ENCODE measurements around the gene ADM5. TPM values are rescaled to one million over a fixed set of nuclear protein-coding genes. Genes with fewer than 3 reads are reported as not detected.
A peak's percentile ranks its signal among the peaks of the same experiment; 100 is the strongest.
"Not testable (repeated sequence)": the region's sequence is repeated elsewhere in the genome, so short reads cannot be mapped to it uniquely, and the experiment has no call there.

Gene ADM5
- total RNA-seq, 1 donor from 2014 or later, result 0.49 TPM

DNA sequence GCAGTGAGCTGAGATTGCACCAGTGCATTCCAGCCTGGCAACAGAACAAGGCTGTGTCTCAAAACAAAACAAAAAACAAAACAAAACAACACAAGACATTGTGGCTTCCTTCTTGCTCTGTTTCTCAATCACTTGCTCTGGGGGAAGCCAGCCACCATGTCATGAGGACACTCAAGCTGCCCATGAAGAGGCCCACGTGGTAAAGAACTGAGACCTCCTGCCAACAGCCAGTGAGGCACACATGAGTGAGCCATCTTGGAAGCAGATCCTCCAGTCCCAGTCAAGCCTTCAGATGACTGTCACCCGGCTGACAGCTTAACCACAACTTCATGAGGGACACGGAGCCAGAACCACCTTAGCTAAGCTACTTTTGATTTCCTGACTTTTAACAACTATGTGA is 26.8 kb downstream of the ADM5 start:
- Histone ChIP-seq H3K27me3 (ENCODE audit: low read depth) (no peaks in the 10 kb centered on the region), H3K4me1 (peaks cover 11% of the 10 kb centered on the region), H3K9me3 (replicated peaks) (no peaks in the 10 kb centered on the region), H3K27ac (replicated peaks) (no peak overlapping the region), H3K4me3 (no peak overlapping the region), H3K36me3 (no peaks in the 10 kb centered on the region)
- TF ChIP-seq, protein P1, sequence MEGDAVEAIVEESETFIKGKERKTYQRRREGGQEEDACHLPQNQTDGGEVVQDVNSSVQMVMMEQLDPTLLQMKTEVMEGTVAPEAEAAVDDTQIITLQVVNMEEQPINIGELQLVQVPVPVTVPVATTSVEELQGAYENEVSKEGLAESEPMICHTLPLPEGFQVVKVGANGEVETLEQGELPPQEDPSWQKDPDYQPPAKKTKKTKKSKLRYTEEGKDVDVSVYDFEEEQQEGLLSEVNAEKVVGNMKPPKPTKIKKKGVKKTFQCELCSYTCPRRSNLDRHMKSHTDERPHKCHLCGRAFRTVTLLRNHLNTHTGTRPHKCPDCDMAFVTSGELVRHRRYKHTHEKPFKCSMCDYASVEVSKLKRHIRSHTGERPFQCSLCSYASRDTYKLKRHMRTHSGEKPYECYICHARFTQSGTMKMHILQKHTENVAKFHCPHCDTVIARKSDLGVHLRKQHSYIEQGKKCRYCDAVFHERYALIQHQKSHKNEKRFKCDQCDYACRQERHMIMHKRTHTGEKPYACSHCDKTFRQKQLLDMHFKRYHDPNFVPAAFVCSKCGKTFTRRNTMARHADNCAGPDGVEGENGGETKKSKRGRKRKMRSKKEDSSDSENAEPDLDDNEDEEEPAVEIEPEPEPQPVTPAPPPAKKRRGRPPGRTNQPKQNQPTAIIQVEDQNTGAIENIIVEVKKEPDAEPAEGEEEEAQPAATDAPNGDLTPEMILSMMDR (IDR thresholded peaks at IDR 0.05; ENCODE audit: borderline replicate concordance), result no peak
- DNase-seq, result no peak
- intact Hi-C loops (cut with micrococcal nuclease), result no loop called here

DNA sequence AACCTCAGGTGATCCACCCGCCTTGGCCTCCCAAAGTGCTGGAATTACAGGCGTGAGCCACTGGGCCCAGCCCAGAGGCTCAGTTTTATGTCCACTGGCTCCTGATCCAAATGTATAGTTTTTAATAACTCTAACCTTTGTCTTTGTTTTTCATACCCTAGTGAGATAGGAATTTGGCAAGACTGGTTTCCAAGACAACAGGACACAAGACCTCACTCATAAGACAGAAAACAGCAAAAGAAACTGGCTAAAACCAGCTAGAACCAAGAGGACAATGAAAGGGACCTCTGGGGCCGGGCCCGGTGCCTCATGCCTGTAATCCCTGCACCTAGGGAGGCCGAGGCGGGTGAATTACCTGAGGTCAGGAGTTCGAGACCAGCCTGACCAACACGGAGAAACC is 29.1 kb downstream of the ADM5 start:
- no peak overlapping the region for H3K4me3 ChIP-seq
- no peaks in the 10 kb centered on the region for H3K36me3 ChIP-seq
- no peak for DNase-seq
- H3K27ac ChIP-seq (replicated peaks), result no peak overlapping the region
- TF ChIP-seq, protein P1 (IDR thresholded peaks at IDR 0.05; ENCODE audit: borderline replicate concordance), result no peak
- H3K9me3 ChIP-seq (replicated peaks), result no peaks in the 10 kb centered on the region
- H3K27me3 ChIP-seq (ENCODE audit: low read depth), result no peaks in the 10 kb centered on the region
- H3K4me1 ChIP-seq, result peaks cover 11% of the 10 kb centered on the region
- intact Hi-C loops (cut with micrococcal nuclease), result no loop called here

DNA sequence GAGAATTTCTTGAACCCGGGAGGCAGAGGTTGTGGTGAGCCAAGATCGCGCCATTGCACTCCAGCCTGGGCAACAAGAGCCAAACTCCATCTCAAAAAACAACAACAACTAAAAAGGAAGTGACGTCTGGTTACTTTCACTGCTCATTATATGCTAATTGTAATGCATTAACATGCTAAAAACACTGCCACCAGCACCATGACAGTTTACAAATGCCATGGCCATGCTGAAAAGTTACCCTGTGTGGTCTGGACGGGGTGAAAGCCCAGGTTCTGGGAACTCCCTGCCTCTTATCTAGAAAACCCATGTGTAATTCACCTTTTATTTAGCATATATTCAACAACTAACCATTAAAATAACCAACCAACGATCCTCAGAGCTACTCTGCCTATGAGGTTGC is 29.6 kb downstream of the ADM5 start:
- no peak for DNase-seq
- intact Hi-C loops (cut with micrococcal nuclease), result no loop called here
- Histone ChIP-seq H3K27ac (replicated peaks) (no peak overlapping the region), H3K4me3 (no peak overlapping the region), H3K4me1 (peaks cover 11% of the 10 kb centered on the region), H3K36me3 (no peaks in the 10 kb centered on the region), H3K9me3 (replicated peaks) (no peaks in the 10 kb centered on the region), H3K27me3 (ENCODE audit: low read depth) (no peaks in the 10 kb centered on the region)
- TF ChIP-seq, protein P1 (IDR thresholded peaks at IDR 0.05; ENCODE audit: borderline replicate concordance), result no peak

DNA sequence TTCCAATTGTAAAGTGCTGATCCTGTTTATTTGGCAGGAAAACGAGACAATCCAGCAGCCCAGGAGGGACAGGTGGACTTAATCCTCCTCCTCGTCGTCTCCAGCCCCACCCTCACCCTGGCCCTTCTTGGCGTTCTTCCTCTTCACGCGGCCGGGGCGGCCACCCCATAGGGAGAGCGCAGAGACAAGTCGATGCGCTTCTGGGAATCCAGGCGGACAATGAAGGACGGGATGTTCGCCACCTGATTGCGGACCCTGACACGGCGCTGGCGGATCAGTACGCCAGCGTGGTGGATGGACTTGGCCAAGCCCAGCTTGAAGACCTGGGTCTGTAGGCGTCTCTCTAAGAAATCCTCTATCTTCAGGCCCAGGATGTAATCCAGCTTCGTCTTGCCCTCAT is 30.0 kb downstream of the ADM5 start:
- H3K9me3 ChIP-seq (replicated peaks); H3K4me3 ChIP-seq; DNase-seq; H3K27ac ChIP-seq (replicated peaks); intact Hi-C loops (cut with micrococcal nuclease); H3K27me3 ChIP-seq (ENCODE audit: low read depth); H3K36me3 ChIP-seq: not testable (repeated sequence)
- H3K4me1 ChIP-seq, result peaks cover 11% of the 10 kb centered on the region

DNA sequence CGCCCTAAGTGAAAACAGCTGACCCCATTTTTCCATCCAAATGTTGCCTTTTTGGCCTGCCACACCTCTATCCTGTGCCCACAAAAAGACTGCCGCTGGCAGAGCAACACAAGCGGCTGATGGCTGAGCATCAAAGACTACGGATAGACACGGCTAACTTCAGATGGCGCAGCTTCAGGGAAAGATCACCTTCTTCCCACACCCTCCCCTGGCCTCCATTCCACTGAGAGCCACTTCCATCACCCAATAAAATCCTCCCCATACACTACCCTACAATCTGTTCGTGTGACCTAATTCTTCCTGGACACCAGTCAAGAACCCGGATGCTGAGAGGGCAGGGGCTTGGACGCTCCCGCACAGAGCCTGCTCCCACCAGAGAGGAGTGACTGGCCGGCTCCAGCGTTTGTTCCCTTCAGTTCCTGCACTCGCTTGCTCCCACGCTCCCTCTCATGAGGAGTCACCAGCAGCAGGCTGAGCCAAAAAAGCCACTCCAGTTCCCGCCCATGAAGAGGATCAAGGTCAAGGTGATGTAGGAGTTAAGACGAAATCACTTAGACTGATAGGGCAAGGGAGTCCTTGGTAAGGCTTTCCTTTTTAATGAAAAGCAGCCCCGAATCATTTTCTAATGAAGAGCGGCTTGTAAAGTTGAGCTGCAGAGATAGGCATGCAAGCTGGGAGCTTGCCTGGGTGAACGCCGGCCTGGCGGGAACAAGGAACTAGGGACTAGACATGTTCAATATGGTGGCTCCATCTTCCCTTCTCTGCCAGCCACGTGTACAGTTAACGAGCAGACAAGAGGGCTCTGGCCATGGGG is 38.0 kb downstream of the ADM5 start:
- peaks cover 12% of the 10 kb centered on the region for H3K4me1 ChIP-seq
- peak overlapping the region; percentile 78 for H3K27ac ChIP-seq (replicated peaks)
- peak overlapping the region; percentile 29 for H3K4me3 ChIP-seq
- TF ChIP-seq, protein P1 (IDR thresholded peaks at IDR 0.05; ENCODE audit: borderline replicate concordance), result no peak
- H3K9me3 ChIP-seq (replicated peaks), result no peaks in the 10 kb centered on the region
- H3K36me3 ChIP-seq, result no peaks in the 10 kb centered on the region
- no peaks in the 10 kb centered on the region for H3K27me3 ChIP-seq (ENCODE audit: low read depth)
- intact Hi-C loops (cut with micrococcal nuclease), result no loop called here
- peak; percentile 65 for DNase-seq

DNA sequence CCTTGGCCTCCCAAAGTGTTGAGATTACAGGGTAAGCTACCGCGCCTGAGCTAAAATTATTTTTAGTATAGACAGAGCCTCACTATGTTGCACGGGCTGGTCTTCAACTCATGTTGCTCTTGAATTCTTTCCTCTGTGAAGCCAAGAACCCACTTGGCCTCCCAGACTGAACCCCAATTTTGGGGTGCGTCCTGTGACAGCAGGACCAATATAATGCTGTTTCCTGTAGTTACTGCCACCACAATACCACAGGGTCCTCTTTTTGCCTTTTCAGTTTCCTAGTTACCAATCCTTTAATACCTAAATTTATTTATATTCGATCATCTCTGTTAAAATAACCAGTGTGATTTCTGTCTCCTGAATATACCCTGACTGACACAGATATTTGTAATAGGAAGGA is 40.8 kb downstream of the ADM5 start:
- DNase-seq, result no peak
- intact Hi-C loops (cut with micrococcal nuclease), result no loop called here
- peaks cover 12% of the 10 kb centered on the region for H3K4me1 ChIP-seq

More for the DNA sequence above, 40.8 kb downstream of the ADM5 start:
- TF ChIP-seq, protein P1 (IDR thresholded peaks at IDR 0.05; ENCODE audit: borderline replicate concordance), result no peak
- Histone ChIP-seq H3K4me3 (no peak overlapping the region), H3K36me3 (no peaks in the 10 kb centered on the region), H3K27me3 (ENCODE audit: low read depth) (no peaks in the 10 kb centered on the region), H3K9me3 (replicated peaks) (no peaks in the 10 kb centered on the region), H3K27ac (replicated peaks) (no peak overlapping the region)

Data from left ventricle myocardium inferior (tissue), 1 donor.